ENCODE results near the gene CAMK4. TPM values are rescaled to one million over a fixed set of nuclear protein-coding genes. Genes with fewer than 3 reads are reported as not detected.

The CAMK4 gene
- total and polyA plus RNA-seq, 2 of the 8 experiments (the other 6 are each of a cell fraction or from before 2014, with no cell fraction given): 1.8 to 8.3 TPM

- H3K14ac ChIP-seq (ENCODE audit: insufficient read length): no peak overlapping the region
- FAIRE-seq (no peak), DNase-seq (ENCODE audit: low read depth in 1 of 2, low spot score in 2 of 2) (no peak)
- no peak overlapping the region for H2AFZ ChIP-seq (ENCODE audit: low read length)
- H4K8ac ChIP-seq (ENCODE audit: extremely low read depth, insufficient read depth, low read length): no peak overlapping the region
- no peaks in the 10 kb centered on the region for H3K23me2 ChIP-seq (ENCODE audit: low read depth, low read length)
- no peak overlapping the region for H4K5ac ChIP-seq (ENCODE audit: insufficient read length, low read depth, low read length)
- H4K91ac ChIP-seq (replicated peaks; ENCODE audit: insufficient read length, low read length): no peak overlapping the region
- no peak overlapping the region for H2BK20ac ChIP-seq (ENCODE audit: low read length)
- H4K20me1 ChIP-seq (replicated peaks in 1 of 2; ENCODE audit: control insufficient read depth in 1 of 2, insufficient read depth in 2 of 2, low read length in 2 of 2): no peaks in the 10 kb centered on the region
- no peak overlapping the region for H2BK5ac ChIP-seq (ENCODE audit: low read depth, low read length)
- no peaks in the 10 kb centered on the region for H3K4me1 ChIP-seq (replicated peaks in 1 of 4; ENCODE audit: control insufficient read depth in 3 of 4, insufficient read depth in 4 of 4, low read length in 3 of 4)
- H3K4ac ChIP-seq (replicated peaks; ENCODE audit: insufficient read length, low read depth, low read length): no peak overlapping the region
- H3K27me3 ChIP-seq (replicated peaks in 1 of 4; ENCODE audit: control insufficient read depth in 3 of 4, extremely low read depth in 1 of 4, insufficient read depth in 3 of 4, low read length in 3 of 4): no peaks in the 10 kb centered on the region
- no peak overlapping the region for H2BK12ac ChIP-seq (ENCODE audit: low read depth, low read length)
- no peaks in the 10 kb centered on the region for H3K79me1 ChIP-seq (ENCODE audit: low read depth, low read length)
- CTCF ChIA-PET (ENCODE audit: partially characterized antibody): no interaction called here
- H3K36me3 ChIP-seq (ENCODE audit: control insufficient read depth in 2 of 4, insufficient read depth in 4 of 4, low read length in 3 of 4): no peaks in the 10 kb centered on the region
- no peak overlapping the region for H3K27ac ChIP-seq (ENCODE audit: low read depth, low read length)
- no peak overlapping the region for H3K18ac ChIP-seq (ENCODE audit: extremely low read depth, low read length)
- H3K4me3 ChIP-seq (ENCODE audit: extremely low read depth in 1 of 4, insufficient read depth in 2 of 4, low read depth in 3 of 4, low read length in 4 of 4): no peak overlapping the region
- H2AK5ac ChIP-seq (ENCODE audit: low read depth, low read length): no peak overlapping the region
- WGBS, 2 experiments (ENCODE audit: extremely low coverage in 1 of 2, insufficient coverage in 1 of 2, insufficient read length in 1 of 2, insufficient replicate concordance in 2 of 2, low coverage in 1 of 2, low lambda C conversion rate in 2 of 2, missing lambda C conversion rate in 1 of 2): 95% methylated on average over 3 of the region's 3 CpGs; no CpG with 5 or more reads in 1 of the 2 experiments
- no peak overlapping the region for H2BK120ac ChIP-seq (replicated peaks; ENCODE audit: low read depth, low read length)
- H3K9me3 ChIP-seq (ENCODE audit: insufficient read depth in 2 of 2, low read depth in 1 of 2, low read length in 1 of 2): no peaks in the 10 kb centered on the region
- H3K56ac ChIP-seq (replicated peaks; ENCODE audit: insufficient read length, low read depth, low read length): no peak overlapping the region
- no peak overlapping the region for H3K4me2 ChIP-seq (ENCODE audit: insufficient read depth in 1 of 2, low read depth in 2 of 2, low read length in 2 of 2)
- no peak overlapping the region for H3K9ac ChIP-seq (replicated peaks in 1 of 4; ENCODE audit: extremely low read depth in 1 of 4, low read depth in 3 of 4, low read length in 3 of 4)
- H3K23ac ChIP-seq (ENCODE audit: insufficient read length): no peak overlapping the region
- POLR2A ChIA-PET (ENCODE audit: partially characterized antibody): no interaction called here
- no peaks in the 10 kb centered on the region for H3K79me2 ChIP-seq (ENCODE audit: control insufficient read depth in 1 of 2, insufficient read depth in 2 of 2, low read length in 2 of 2)
- H2BK15ac ChIP-seq (ENCODE audit: low read length): no peak overlapping the region
- no peak for TF ChIP-seq ASH2L (IDR thresholded peaks at IDR 0.05; ENCODE audit: low read length)
- TF ChIP-seq PHF8 (conservative IDR thresholded peaks at IDR 0.05; ENCODE audit: low read depth, low read length): no peak
- TF ChIP-seq TBP (IDR thresholded peaks at IDR 0.05; ENCODE audit: low read depth, low read length): no peak
- no peak for TF ChIP-seq HDAC2 (IDR thresholded peaks at IDR 0.05; ENCODE audit: borderline replicate concordance in 1 of 2, low read depth in 2 of 2, low read length in 2 of 2)
- TF ChIP-seq CTCF (IDR thresholded peaks at IDR 0.05; ENCODE audit: control extremely low read depth in 1 of 3, insufficient read depth in 1 of 3, low read depth in 1 of 3, low read length in 3 of 3): no peak
- no peak for TF ChIP-seq RAD21 (IDR thresholded peaks at IDR 0.05 in 1 of 2, conservative IDR thresholded peaks at IDR 0.05 in 1 of 2; ENCODE audit: low read depth in 2 of 2, low read length in 2 of 2)
- no peak for TF ChIP-seq NANOG (IDR thresholded peaks at IDR 0.05; ENCODE audit: insufficient read depth, low read depth, low read length, poor library complexity, severe bottlenecking)
- TF ChIP-seq SP4 (IDR thresholded peaks at IDR 0.05; ENCODE audit: low read length): no peak
- no peak for TF ChIP-seq POLR2A (IDR thresholded peaks at IDR 0.05; ENCODE audit: control extremely low read depth in 1 of 2, low read depth in 2 of 2, low read length in 2 of 2)
- TF ChIP-seq CTBP2 (IDR thresholded peaks at IDR 0.05; ENCODE audit: borderline replicate concordance, insufficient read depth, insufficient read length, low read length): no peak
- no peak for TF ChIP-seq RNF2 (IDR thresholded peaks at IDR 0.05; ENCODE audit: borderline replicate concordance, low read depth, low read length, missing control alignments, poor library complexity, severe bottlenecking)
Measured at GRCh38 chr5:111394586-111394985, 170.4 kb downstream of the CAMK4 start.

Data from H1 (cell line).